ENCODE results near the gene ANKRD11.

ANKRD11 gene

GRCh38 chr16:89233678-89234490 is 256.5 kb downstream of the ANKRD11 start:
- TF ChIP-seq CTCF (IDR thresholded peaks at IDR 0.05; ENCODE audit: low read depth, low read length) = no peak
- no peak overlapping the region for H3K4me3 ChIP-seq (replicated peaks in 1 of 2; ENCODE audit: low read depth in 2 of 2, low read length in 2 of 2)
- DNase-seq (ENCODE audit: low read depth in 2 of 2) = no peak

- no peak overlapping the region for H3K4me3 ChIP-seq (replicated peaks in 1 of 2; ENCODE audit: low read depth in 2 of 2, low read length in 2 of 2)
- TF ChIP-seq CTCF (IDR thresholded peaks at IDR 0.05; ENCODE audit: low read depth, low read length) = no peak
- no peak for DNase-seq (ENCODE audit: low read depth in 2 of 2)
These were observed 258.3 kb downstream of the ANKRD11 start for GRCh38 chr16:89232107-89232506.

- no peak for DNase-seq (ENCODE audit: low read depth in 2 of 2)
- H3K4me3 ChIP-seq (replicated peaks in 1 of 2; ENCODE audit: low read depth in 2 of 2, low read length in 2 of 2) = no peak overlapping the region
- no peak for TF ChIP-seq CTCF (IDR thresholded peaks at IDR 0.05; ENCODE audit: low read depth, low read length)
These were observed 260.1 kb downstream of the ANKRD11 start for GRCh38 chr16:89230255-89230654.

- no peak for DNase-seq (ENCODE audit: low read depth in 2 of 2)
- no peak for TF ChIP-seq CTCF (IDR thresholded peaks at IDR 0.05; ENCODE audit: low read depth, low read length)
These were observed 265.7 kb downstream of the ANKRD11 start for GRCh38 chr16:89224665-89225064.

GRCh38 chr16:89222931-89223330 is 267.4 kb downstream of the ANKRD11 start:
- no peak overlapping the region for H3K4me3 ChIP-seq (replicated peaks in 1 of 2; ENCODE audit: low read depth in 2 of 2, low read length in 2 of 2)
- no peak for DNase-seq (ENCODE audit: low read depth in 2 of 2)
- no peak for TF ChIP-seq CTCF (IDR thresholded peaks at IDR 0.05; ENCODE audit: low read depth, low read length)

More at GRCh38 chr16:89224665-89225064, 265.7 kb downstream of the ANKRD11 start:
- H3K4me3 ChIP-seq (replicated peaks in 1 of 2; ENCODE audit: low read depth in 2 of 2, low read length in 2 of 2) = no peak overlapping the region

- no peak overlapping the region for H3K4me3 ChIP-seq (replicated peaks in 1 of 2; ENCODE audit: low read depth in 2 of 2, low read length in 2 of 2)
- DNase-seq (ENCODE audit: low read depth in 2 of 2) = no peak
- TF ChIP-seq CTCF (IDR thresholded peaks at IDR 0.05; ENCODE audit: low read depth, low read length) = no peak
These were observed 268.8 kb downstream of the ANKRD11 start for GRCh38 chr16:89221604-89222003.

Measured in cardiac fibroblast (primary cell).